Muscle of leg (tissue), 11 donors: ENCODE measurements around the gene B3GNT2. TPM values are rescaled to one million over a fixed set of nuclear protein-coding genes. Genes with fewer than 3 reads are reported as not detected.

Experiments used
- DNase-seq: peaks from one replicate; pipeline ENCODE4 v3.0.0; 2013
- H3K27ac ChIP-seq: one replicate; pipeline ENCODE4 v1.5.1; 2013; ENCODE audit warnings: mild to moderate bottlenecking, low read length, control low read depth
- H3K27me3 ChIP-seq: one replicate; pipeline ENCODE4 v1.6.1; 2013; ENCODE audit warnings: low read length; ENCODE audit not compliant: control insufficient read depth, insufficient read depth
- H3K36me3 ChIP-seq: one replicate; pipeline ENCODE4 v1.6.1; 2013; ENCODE audit warnings: low read length; ENCODE audit not compliant: control insufficient read depth, insufficient read depth
- H3K4me1 ChIP-seq: one replicate; pipeline ENCODE4 v1.6.1; 2013; ENCODE audit warnings: low read length; ENCODE audit not compliant: control insufficient read depth, insufficient read depth
- H3K4me3 ChIP-seq: one replicate; pipeline ENCODE4 v1.5.1; 2013; ENCODE audit warnings: low read length, control low read depth
- H3K9me3 ChIP-seq: replicated peaks from 2 replicates; pipeline ENCODE4 v1.6.1; 2013; ENCODE audit warnings: low read depth, low read length; ENCODE audit not compliant: control insufficient read depth
- WGBS: methylation state at CpG from one replicate; pipeline ENCODE4 v1.1.5; 2013; ENCODE audit warnings: missing lambda C conversion rate; ENCODE audit not compliant: insufficient coverage; 5-methylcytosine and 5-hydroxymethylcytosine counted together
- polyA plus RNA-seq, 8 donors: library from polyadenylated mRNA; unstranded; fragments of 120-200 nt; gene quantifications; one replicate each; pipeline versions ENCODE4 v1.2.1 to v1.2.3, GENCODE V29; 2013; ENCODE audit warnings: inconsistent platforms in 1 of 8, low replicate concordance in 1 of 8; ENCODE audit not compliant: insufficient read length in 8 of 8, insufficient read depth in 1 of 8
- total RNA-seq: library from RNA; stranded (reverse); fragments of 120-200 nt; gene quantifications from one replicate; pipeline ENCODE4 v1.2.4, GENCODE V29; 2013

B3GNT2 gene
- total and polyA plus RNA-seq, 9 donors = 7.5 to 11.2 (median 9.0) TPM

DNA sequence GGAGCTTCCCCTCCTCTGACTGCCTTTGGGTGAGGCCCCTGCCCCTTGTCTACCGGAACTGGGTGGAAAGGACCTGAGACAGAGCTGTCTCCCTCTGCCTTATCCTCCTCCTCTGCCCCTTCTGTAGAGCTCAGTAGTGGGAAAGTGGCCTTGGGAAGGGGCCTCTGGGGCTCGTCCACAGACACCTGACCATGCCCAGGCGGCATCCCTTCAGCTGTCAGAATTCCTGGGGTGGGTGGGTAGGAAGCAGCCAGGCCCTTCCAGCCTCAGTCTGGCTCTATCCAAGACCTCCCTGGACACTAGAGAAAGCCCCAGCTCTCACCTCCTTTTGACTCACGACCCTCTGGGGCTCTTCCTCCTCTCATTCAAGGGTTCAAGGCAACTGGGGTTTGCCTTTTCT, 35.6 kb downstream of the B3GNT2 start:
- WGBS = no CpG with 5 or more reads among the region's 4 CpGs
- Histone ChIP-seq H3K4me1 (peaks cover 26% of the 10 kb centered on the region), H3K36me3 (no peaks in the 10 kb centered on the region), H3K27ac (peak overlapping the region; percentile 51), H3K9me3 (no peaks in the 10 kb centered on the region), H3K4me3 (no peak overlapping the region), H3K27me3 (no peaks in the 10 kb centered on the region)
- peak; percentile 41 for DNase-seq

DNA sequence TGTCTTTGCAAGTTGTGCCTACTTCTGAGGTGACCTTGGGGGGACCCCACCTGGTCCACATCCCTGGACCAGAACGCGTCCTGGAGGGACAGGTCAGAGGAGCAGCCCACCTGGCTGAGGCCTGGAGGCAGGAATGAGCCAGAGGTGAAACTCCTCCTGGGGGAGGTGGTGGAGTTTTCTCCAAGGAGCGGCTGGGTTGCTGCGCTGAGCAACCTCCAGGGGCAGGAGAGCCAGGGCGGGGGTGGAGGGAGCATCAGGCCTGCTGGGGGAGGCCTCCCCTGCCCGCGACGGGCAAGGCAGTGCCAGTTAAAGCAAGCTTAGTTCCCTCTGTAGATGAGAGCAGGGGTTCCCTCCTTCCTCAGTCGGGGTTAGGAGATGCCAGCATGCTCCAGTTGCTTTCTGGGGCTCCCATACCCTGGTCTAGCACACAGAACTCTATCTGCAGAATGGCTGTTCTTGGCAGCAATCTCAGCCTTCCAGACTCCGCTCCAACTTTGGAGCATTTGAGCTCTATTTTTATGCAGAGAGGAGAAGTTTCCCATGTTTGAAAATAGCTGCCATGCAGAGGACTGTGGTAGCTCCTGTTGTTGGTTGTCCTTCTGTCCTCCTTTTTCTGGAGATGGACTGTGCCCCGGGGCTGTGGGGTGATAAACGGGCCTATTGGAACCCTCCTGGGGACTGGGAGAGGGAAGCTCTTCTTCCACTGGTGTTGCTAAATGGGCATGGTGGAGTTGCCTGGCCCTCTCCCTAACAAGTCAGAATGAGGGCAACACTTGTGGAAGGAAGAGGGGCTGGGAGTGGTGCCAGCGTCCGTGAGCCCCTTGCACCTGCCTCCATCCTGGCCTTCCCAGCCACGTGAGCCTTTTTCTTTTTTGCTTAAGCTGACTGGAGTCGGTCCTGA, 39.1 kb downstream of the B3GNT2 start:
- no peak overlapping the region for H3K4me3 ChIP-seq
- no peaks in the 10 kb centered on the region for H3K36me3 ChIP-seq
- no peak for DNase-seq
- H3K27me3 ChIP-seq = no peaks in the 10 kb centered on the region
- no peak overlapping the region for H3K27ac ChIP-seq
- H3K4me1 ChIP-seq = peaks cover 26% of the 10 kb centered on the region
- WGBS = 90% methylated on average over 7 of the region's 16 CpGs
- H3K9me3 ChIP-seq = no peaks in the 10 kb centered on the region

DNA sequence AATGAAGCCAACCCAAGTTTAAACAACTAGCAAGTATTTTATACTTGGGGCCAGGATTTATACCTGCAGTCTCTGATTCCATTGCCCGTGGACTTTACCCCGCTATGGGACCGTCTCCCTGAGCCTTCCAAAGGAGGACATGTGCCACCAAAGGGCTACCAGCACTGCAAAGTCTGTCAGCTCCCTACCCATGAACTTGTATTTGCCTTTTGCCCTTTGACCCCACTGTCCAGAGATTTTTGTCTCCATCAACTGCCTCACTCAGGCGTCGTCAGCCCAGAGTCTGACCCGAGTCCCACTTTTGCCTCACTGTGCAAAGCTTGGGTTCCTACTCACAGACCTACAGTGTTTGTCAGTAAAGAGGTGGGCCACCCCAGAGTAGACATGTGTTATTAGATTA, 40.6 kb downstream of the B3GNT2 start:
- H3K4me1 ChIP-seq = peaks cover 19% of the 10 kb centered on the region
- no peak overlapping the region for H3K27ac ChIP-seq
- H3K9me3 ChIP-seq = no peaks in the 10 kb centered on the region
- no peaks in the 10 kb centered on the region for H3K36me3 ChIP-seq
- 97% methylated on average over 3 of the region's 6 CpGs for WGBS
- H3K4me3 ChIP-seq = no peak overlapping the region
- DNase-seq = no peak
- no peaks in the 10 kb centered on the region for H3K27me3 ChIP-seq

DNA sequence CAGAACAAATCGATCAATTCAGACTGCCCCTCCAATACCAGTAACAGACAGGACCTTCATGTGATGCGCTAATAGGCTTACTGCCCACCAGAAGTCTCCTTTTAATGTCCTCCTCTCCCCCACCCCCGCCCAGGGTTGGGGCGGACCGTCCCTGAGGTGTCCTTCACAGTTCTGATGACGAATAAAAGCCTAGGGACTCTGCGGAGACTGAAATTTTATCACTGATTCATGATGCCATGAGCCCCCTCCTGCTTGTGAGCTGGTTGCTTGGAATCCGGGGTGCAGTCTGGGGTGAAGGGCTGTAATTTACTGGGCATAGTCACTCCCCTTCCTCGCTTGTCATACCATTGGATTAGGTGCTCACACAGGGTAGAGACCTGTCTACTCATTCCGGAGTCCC, 42.3 kb downstream of the B3GNT2 start:
- no peaks in the 10 kb centered on the region for H3K36me3 ChIP-seq
- no peaks in the 10 kb centered on the region for H3K27me3 ChIP-seq
- no peaks in the 10 kb centered on the region for H3K9me3 ChIP-seq
- no peak for DNase-seq
- WGBS = 77% methylated on average over 7 of the region's 10 CpGs
- no peak overlapping the region for H3K27ac ChIP-seq
- H3K4me1 ChIP-seq = peaks cover 13% of the 10 kb centered on the region
- H3K4me3 ChIP-seq = no peak overlapping the region

DNA sequence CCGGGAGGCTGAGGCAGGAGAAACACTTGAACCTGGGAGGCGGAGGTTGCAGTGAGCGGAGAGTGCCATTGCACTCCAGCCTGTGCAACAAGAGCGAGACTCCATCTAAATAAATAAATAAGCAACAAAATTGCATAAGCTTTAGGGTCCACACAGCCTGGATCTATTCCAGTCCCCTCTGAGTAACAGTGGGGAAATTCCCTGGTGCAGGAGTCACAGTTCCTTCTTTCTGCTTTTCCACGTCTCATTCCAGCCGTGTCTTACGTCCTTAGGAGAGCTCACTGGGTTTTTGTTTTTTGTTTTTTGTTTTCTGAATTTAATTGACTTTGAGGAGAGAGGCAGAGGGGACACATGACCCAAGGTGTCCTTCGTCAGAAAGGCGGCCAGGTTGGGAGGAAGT, 44.6 kb downstream of the B3GNT2 start:
- 88% methylated on average over 3 of the region's 9 CpGs for WGBS
- Histone ChIP-seq H3K9me3 (no peaks in the 10 kb centered on the region), H3K27me3 (no peaks in the 10 kb centered on the region), H3K4me1 (peaks cover 1% of the 10 kb centered on the region), H3K27ac (no peak overlapping the region), H3K36me3 (no peaks in the 10 kb centered on the region), H3K4me3 (no peak overlapping the region)
- no peak for DNase-seq

DNA sequence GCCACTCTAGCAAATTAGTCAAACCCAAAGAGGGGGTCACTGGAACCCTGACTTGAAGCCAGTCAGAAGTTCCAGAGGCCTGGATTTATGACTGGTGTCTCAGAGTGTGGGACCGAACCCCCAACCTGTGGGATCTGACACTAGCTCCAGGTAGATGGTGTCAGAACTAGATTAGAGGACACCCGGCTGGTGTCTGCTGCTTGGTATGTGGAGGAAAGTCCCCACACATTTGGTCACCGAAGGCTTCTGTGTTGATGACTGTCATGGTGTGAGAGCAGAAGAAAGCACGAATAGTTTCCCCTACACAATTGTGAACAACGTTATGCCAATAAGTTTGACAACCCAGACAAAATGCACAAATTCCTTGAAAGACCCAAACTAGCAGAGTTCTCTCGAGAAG, 48.1 kb downstream of the B3GNT2 start:
- DNase-seq = no peak
- no peak overlapping the region for H3K4me3 ChIP-seq
- no peaks in the 10 kb centered on the region for H3K4me1 ChIP-seq
- no peaks in the 10 kb centered on the region for H3K9me3 ChIP-seq
- no peak overlapping the region for H3K27ac ChIP-seq
- WGBS = 83% methylated on average over 2 of the region's 6 CpGs
- no peaks in the 10 kb centered on the region for H3K36me3 ChIP-seq
- H3K27me3 ChIP-seq = no peaks in the 10 kb centered on the region

DNA sequence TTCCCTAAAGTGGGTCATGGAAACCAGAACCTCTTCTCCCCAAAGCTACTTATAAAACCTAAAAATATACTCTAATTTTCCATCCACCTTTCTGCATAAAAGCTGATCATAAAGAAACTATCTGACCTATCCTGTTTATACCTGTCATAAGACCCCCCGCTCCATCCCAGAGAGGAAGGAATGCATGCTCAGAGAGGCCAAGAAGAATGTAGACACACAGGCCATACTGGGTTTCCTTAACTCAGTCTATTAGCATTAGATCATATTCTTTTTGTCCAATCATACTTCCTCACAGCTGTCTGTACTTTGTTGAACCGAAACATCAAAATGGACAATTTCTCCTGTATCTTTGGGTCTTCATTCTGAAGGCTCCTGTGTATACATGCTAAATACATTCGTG, 52.3 kb downstream of the B3GNT2 start:
- Histone ChIP-seq H3K27me3 (no peaks in the 10 kb centered on the region), H3K9me3 (no peaks in the 10 kb centered on the region), H3K4me3 (no peak overlapping the region), H3K36me3 (no peaks in the 10 kb centered on the region), H3K27ac (no peak overlapping the region), H3K4me1 (no peaks in the 10 kb centered on the region)
- DNase-seq = no peak
- WGBS = 88% methylated on average over 3 of the region's 3 CpGs

DNA sequence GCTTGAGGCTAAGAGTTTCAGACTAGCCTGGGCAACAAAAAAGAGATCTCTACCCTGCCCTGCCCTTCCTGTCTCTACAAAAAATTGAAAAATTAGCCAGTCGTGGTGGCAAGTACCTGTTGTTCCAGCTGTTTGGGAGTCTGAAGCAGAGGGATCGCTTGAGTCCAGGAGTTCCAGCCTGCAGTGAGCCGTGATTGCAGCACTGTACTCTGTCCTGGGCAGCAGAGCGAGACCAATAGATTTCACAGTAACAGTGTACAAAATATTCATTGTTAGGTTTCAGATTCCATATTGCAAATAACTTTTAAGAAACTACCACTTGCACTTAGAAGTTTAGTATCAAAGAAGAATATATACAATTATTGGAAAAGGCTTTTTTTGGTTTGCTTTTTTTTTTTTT, 54.3 kb downstream of the B3GNT2 start:
- no peak for DNase-seq
- Histone ChIP-seq H3K36me3 (no peaks in the 10 kb centered on the region), H3K27ac (no peak overlapping the region), H3K4me1 (no peaks in the 10 kb centered on the region), H3K4me3 (no peak overlapping the region), H3K27me3 (no peaks in the 10 kb centered on the region), H3K9me3 (peaks cover 3% of the 10 kb centered on the region)
- WGBS = no CpG with 5 or more reads among the region's 4 CpGs

DNA sequence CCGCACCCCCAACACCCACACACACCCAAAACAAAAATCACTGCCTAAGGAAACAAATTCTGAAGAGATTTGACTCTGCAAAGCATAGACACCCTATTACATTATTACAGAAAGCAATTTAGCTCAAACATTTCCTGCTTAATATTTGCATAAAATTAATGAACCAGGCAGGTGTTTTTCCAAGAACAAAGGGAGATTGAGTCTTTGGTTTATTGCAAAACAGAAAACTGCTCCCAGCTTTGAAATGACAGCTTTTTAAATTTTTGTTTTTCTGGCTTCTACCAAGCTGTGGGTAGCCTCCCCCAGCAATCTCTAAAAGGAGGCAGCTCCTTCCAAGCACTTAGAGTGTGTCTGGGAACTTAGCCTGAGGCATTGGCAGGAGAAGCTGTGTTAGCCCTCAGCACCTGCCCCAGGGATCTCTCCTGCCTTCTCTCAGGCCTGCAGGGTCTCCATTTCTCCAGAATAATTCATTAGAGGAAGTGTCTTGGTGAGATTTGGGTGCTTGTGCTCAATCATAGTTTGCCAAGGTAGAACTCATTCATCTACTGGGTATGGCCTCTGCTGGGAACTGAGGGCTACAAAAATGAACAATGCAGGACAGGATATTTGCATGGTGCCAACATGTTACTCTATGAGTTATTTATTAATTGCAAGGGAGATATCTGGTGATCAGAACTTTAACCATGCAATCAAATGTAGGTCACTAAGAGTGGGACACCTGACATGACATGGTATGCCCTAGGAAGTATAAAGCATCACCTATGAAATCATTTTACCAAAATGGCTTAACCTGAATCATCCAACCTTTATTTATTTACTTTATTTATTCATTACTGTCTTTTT, 58.7 kb downstream of the B3GNT2 start:
- peaks cover 3% of the 10 kb centered on the region for H3K9me3 ChIP-seq
- no peaks in the 10 kb centered on the region for H3K27me3 ChIP-seq
- no peak for DNase-seq
- no peaks in the 10 kb centered on the region for H3K4me1 ChIP-seq
- WGBS = 86% methylated on average over 1 of the region's 1 CpG
- H3K27ac ChIP-seq = no peak overlapping the region
- H3K4me3 ChIP-seq = no peak overlapping the region
- H3K36me3 ChIP-seq = no peaks in the 10 kb centered on the region

DNA sequence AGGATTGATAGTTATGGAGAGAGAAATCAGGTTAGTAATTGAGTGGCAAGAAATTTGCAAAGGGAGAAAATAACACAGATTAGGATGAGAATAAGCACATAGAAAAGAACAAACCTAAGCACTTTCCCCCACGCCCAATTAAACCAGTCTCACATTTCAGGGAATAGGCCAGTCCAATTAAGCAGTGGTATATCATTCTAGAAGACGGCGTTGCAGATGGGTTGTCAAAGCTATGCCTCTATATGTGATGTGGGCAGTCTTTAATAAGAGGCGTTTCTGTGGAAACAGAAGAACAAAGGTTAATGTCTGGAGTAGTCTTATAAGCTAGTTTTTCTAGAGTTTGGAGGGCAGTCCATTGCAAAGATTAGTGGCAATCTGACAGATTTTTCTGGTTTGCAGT, 61.6 kb downstream of the B3GNT2 start:
- H3K4me3 ChIP-seq = no peak overlapping the region
- no peaks in the 10 kb centered on the region for H3K4me1 ChIP-seq
- WGBS = 62% methylated on average over 3 of the region's 4 CpGs
- no peak overlapping the region for H3K27ac ChIP-seq
- H3K27me3 ChIP-seq = no peaks in the 10 kb centered on the region
- H3K9me3 ChIP-seq = peaks cover 3% of the 10 kb centered on the region
- DNase-seq = no peak
- H3K36me3 ChIP-seq = no peaks in the 10 kb centered on the region
